DMS79 (cell line): ENCODE data around the gene CAMK2A.
"Not testable (repeated sequence)": the region's sequence is repeated elsewhere in the genome, so short reads cannot be mapped to it uniquely, and the experiment has no call there.

ENCODE experiments used
- DNase-seq: peaks from one replicate; lab custom pipeline; 2025; lab: John Stamatoyannopoulos, UW

The CAMK2A gene

DNA sequence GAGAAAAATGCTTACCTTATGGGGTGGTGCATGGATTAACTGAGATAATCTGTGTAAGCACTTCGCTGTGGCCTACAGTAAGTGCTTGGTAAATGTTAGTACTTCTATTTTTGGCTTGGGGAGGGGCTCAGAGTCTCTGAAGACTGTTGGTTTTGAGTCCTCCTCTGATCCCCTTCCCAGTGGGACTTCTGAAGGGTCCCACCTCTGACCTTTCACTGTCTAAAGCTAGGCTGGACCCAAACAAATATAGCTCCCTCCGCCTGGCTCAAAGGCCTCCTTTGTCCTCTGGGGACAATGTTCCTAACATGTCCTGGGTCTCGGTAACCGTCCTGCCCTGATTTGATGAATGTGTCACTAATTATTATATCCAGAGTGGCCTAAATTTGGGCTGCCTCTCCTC, 34.8 kb downstream of the CAMK2A start:
- no peak for DNase-seq

DNA sequence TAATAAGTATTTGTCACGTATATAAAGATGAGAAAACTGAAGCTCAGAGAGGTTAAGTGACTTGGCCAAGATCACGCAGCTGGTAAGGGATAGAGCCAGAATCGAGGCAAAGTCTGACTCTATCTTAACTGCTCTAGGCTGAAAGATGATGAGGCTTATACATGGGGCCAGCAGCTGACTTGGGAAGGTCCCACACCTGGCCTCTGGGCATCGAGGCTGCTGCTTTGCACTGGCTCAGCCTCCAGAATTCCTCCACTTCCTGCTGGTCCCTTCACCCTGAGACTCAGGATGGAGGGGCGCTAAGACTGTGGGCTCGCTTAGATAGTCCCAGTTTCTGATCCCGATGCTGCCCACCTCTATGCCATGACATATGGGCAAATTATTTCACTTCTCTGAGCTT, 35.2 kb downstream of the CAMK2A start:
- DNase-seq: no peak

DNA sequence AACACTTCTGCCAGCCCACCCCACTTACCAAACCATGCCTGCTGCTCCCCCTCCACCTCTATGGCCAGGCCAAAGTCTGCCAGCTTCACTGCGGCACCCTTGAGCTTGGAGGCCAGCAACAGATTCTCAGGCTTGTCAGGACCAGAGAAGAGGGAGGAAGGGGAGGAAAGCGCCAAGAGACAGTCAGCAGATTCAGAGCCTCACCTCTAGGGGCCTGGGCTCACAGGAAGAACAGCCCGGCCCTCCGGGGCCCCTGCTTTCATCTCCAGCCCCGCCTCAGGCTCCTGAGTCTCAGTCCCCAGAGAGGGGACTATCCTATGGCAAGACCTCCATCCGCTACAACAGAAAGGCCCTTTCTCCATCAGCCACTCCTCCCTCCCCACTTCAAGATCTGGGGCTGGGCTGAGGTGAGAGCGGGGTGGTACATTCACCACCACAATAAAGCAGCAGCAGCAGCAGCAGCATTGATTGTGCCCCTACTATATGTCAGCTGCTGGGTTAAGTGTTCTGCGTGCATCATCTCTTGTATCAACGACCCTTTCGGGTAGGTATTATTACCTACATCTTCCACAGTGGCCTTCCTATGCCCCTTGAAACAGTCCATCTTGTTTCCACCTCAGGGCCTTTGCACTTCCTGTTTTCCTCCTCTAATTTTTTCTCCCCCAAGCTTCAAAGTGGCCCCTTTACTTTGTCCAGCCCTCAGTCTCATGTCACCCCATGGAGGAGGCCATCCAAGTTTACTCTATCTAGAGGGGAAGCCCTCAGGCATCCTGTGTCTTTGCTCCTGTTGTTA, 36.0 kb downstream of the CAMK2A start:
- DNase-seq: no peak

DNA sequence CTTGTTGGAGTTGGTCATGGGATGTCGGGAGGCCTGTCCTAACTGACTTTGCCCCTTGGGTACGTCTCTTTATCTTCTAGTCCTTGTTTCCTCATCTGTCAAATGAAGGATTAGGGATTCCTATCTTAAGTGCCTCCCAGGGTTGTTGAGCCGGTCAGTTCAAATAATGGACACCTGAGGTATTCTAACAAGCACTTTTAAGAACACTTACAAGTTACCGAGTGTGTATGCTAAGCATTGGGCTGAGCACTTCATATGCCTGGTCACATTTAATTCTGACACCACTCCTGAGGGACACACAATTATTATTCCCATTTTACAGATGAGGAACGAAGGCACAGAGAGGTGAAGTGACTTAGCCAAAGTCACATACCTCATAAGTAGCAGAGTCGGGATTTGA, 37.1 kb downstream of the CAMK2A start:
- DNase-seq: no peak

DNA sequence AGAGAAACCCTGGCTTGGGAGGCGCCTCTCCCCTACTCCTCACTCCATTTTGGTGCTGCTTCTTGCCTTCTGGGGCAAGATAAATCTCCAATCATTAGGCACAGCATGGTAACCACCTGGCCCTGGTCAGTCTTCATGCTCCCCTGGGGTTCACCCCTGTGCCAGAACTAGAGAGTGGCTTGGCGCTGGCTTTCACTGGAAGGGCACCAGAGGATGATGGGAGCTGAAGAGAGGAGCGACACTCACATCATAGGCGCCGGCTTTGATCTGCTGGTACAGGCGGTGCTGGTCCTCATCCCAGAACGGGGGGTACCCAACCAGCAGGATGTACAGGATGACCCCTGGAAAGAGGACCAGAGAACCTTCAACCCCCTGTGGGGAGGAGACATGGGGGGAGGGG, 38.1 kb downstream of the CAMK2A start:
- no peak for DNase-seq

DNA sequence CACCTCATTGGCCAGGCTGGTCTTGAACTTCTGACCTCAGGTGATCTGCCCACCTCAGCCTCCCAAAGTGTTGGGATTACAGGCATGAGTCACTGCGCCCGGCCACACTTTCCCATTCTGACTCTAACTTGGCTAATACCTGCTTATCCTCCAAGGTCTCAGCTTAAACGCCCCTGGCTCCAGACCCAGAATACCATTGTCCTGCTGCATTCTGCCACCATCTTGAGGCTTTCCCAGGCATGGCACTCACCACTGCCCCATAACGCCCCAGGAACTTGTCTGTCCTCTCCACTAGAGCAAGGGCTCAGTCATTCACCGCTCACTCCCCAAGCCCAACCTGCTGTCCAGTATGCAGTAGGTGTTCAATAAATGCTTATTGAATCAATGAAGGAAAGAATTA, 39.8 kb downstream of the CAMK2A start:
- DNase-seq: no peak

DNA sequence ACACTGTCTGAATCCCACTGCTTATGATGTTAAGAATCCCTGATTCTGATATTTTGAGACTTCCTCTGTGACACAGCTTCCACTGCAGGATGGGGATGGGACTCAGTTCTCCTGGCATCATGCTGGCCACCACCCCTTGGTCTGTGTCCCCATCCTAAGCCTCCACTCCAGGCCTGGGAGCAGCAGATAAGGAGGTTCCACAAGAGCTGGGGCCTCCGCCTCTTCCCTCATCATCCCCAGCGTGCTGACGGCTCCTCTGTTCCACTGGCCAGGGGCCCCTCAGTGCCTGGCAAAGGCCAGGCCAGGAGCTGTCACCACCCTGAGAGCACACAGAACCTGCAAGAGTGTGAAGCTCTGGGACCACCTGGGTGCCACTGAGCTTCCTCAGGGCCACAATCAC, 40.6 kb downstream of the CAMK2A start:
- no peak for DNase-seq

DNA sequence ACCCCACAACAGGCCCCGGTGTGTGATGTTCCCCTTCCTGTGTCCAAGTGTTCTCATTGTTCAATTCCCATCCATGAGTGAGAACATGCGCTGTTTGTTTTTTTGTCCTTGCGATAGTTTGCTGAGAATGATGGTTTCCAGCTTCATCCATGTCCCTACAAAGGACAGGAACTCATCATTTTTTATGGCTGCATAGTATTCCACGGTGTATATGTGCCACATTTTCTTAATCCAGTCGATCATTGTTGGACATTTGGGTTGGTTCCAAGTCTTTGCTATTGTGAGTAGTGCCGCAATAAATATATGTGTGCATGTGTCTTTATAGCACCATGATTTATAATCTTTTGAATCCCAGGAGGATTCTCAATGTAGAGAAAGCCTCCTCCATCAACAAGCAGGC, 41.1 kb downstream of the CAMK2A start:
- DNase-seq: not testable (repeated sequence)

DNA sequence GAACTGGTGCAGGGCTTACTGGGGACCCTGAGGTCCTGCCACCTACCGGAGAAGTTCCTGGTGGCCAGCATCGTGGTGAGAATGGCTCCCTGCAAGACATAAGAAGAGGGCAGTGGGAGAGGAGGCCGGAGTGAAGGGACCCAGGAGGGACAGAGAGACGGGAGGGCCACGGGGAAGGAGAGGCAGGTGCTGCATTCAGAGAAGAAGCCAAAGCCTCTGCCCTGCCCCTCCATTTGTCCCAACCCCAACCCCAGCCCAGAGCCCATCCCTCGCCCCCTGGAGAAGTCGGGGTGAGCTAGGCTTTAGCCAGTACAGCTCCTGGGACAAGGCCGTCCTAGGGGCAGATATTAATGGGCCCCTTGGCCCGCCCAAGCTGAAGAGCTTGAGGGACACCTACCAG, 41.8 kb downstream of the CAMK2A start:
- no peak for DNase-seq

DNA sequence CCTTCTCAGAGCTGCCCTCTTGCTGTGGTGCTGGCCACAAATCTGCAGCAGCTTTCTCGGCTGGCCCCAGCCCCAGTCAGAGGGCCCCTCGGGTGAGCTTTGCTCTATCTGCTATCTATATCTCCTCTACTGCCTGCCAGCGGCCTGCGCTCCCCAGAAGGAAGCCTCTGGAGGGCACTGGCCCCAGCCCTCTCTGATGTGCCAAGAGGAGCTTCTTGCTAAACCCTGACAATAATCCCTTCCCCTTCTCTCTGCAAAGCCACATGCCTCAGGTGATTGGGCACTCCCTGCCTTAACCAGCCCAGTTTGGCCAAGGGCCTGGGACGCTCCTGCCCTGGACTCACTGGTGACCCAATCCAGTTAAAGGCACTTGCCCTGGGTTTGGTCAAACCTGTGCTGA, 42.7 kb downstream of the CAMK2A start:
- DNase-seq: no peak

DNA sequence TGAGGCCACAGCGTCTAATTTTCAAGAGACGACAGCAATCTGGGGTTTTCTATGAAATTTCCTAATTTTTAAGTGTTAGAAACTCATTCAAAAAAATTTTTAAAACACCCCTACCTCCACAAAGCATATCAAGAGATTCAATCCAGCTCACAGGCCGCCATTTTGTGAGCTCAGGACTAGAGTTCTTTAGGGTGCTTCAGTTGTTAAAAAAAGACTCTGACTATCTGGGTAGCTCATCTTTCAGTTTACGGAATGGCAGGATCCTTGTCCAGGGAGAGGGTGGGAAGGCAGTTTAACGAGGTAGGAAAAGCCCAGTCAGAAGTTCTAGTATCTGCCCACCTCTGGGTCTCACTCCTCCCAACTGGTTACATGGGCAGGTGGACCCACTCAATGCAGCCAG, 43.1 kb downstream of the CAMK2A start:
- no peak for DNase-seq

DNA sequence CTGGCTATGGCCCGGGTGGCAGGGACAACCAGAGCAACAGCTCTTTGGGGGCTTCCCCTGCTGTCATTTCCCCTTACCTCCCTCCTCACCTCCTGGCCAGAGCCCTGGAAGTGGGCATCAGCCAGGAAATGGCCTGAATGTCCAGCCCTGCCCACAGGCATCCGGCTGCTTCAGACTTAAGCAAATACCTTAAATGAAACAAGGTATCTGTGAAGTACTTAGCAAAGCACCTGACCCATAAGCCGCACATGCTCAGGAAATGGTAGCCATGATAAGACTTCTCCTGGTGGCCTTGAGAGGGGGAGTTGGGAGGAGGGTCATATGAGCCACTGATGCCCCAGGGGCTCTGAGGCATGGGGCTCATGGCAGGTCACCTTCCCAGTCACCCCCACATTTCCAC, 43.8 kb downstream of the CAMK2A start:
- DNase-seq: no peak

DNA sequence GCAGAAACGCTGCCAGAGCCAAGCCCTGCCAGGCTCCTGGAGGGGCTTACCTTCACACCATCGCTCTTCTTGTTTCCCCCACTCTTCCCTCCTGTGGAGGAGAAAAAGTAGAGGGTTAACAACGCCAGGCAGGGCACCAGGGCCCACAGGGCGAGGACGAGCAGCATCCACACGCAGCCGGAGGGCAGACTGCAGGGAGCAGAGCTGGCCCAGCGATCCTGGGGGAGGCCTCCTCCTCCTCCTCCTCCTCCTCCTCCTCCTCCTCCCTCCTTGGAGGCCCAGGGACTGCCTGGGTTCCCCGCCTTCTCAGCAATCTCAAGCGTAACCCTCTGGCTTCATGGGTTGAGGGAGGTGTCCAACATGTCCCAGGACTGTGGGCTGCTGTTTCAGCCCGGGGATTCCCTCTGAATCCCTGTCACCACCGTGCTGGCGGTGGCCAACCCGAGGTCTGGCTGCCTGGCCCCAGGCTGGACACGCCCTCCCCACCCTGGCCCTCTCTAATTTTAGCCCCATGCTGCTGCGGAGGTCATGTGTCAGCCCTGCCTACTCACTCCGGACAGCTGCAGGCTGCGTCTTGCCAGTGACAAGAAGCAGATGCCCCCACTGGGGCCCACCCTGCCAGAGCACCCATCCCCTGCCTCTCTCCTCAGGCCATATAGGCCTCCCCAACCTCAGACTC, 44.3 kb downstream of the CAMK2A start:
- no peak for DNase-seq

DNA sequence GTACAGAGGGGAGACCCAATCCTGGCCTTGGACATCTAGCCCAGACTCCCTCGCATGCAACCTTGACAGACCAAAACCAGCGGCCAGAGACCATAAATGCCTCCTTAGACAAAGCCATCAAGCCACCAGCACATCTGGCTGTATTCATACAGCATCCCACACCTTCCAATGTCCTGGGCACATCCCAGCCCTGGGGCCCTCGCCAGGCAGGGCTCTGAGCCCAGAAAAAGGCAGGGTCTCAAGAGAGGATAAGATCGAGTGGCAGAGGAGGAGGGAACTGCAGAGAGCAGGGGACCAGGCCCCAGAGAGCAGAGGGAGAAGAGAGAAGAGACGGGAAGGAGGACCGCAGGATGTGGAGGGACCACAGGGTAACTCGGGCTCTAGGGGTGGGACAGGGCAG, 45.4 kb downstream of the CAMK2A start:
- no peak for DNase-seq

DNA sequence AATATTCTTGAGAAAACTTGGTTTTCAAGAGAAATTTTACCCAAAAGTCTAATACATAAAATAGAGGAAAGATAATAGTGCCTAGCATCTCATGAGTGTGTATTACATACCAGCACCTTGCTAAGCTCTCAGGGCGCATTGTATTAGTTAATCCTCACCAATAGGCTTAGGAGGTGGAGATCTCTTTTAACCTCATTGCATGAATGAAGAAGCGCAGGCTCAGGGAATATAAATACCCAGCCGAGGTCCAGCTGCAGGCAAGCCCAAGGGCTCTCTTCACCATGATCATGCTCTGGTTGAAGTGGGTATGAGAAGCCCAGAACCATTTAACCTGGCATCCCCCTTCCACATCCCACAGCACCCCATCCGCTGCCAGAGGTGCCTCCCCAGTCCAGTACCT, 46.0 kb downstream of the CAMK2A start:
- no peak for DNase-seq

DNA sequence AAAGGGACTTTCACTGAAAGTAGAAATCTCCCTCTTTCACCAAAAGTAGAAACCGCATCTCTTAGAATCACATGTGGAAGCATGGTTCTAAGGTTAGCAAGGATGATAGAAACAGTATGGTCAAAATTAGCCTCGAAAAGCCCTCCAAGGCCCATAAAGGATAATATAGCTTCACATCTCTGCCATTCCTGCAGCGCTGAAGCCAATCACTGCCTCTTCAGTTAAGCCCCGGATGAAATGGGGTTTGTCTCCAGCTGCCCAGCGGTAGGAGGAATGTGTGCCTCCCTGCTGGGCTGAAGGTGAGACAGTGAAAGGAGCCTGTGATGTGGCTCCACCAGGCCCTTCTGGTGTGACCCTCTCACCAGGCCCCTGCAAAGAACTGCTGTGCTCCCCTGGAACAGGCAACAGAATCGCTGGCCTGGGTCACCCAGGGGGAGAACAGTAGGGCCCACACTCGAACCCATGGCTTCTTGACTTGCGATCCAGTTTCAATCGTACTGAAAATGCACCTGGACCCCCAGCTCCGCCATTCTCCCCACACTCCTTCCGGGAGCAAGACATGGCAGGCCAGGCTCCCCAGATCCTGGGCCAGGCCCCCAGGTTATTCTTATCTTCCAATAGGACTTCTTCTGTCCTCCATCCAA, 47.2 kb downstream of the CAMK2A start:
- DNase-seq: no peak

DNA sequence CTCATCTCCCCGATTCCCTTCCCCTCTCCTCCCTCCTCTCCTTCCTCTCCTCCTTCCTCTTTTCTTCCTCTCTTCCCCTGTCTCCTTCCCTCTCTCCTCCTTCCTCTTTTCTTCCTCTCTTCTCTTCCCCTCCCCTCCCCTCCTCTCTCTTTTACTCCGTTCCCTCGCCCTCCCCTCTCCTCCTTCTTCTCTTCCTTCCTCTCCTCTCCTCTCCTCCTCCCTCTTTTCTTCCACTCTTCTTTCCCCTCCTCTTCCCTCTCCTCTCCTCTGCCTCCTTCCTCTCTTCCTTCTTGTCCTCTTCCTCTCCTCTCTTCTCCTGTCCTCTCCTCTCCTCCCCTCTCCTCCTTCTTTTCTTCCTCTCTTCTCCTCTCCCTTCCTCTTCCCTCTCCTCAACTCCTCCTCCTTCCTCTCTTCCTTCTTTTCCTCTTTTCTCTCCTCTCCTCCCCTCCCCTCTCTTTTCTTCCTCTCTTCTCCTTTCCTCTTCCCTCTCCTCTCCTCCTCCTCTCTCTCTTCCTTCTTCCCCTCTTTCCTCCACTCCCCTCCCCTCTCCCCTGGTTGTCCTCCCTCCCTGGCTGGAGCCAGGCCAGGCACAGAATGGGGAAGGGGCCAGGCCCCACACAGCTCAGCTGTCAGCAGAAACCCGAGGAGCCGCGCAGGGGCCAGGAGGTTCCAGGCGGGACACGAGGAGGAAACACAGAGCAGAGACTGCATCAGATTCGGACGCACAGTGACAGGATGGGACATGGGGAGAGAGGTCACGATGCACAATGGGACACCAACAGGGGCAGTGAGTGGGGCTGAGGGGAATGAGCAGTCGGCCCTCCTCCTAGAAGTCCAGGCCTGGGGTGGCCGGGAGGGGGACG, 48.0 kb downstream of the CAMK2A start:
- DNase-seq: no peak

DNA sequence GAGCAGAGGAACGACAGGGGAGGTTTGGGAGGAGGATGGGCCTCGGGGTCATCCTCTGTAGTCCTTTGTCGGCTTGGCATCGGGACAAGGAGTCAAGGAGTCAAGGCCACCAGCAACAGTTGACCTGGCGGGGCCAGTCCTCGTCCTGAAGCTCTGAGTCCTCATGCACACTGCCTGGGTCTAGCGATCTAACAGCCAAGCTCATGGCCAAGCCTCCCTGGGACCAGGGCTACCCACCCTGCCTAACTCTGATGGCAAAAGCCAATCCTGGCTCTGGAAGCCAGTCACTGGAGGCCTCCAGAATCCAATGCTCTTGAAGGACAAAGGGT, 49.8 kb downstream of the CAMK2A start:
- no peak for DNase-seq

DNA sequence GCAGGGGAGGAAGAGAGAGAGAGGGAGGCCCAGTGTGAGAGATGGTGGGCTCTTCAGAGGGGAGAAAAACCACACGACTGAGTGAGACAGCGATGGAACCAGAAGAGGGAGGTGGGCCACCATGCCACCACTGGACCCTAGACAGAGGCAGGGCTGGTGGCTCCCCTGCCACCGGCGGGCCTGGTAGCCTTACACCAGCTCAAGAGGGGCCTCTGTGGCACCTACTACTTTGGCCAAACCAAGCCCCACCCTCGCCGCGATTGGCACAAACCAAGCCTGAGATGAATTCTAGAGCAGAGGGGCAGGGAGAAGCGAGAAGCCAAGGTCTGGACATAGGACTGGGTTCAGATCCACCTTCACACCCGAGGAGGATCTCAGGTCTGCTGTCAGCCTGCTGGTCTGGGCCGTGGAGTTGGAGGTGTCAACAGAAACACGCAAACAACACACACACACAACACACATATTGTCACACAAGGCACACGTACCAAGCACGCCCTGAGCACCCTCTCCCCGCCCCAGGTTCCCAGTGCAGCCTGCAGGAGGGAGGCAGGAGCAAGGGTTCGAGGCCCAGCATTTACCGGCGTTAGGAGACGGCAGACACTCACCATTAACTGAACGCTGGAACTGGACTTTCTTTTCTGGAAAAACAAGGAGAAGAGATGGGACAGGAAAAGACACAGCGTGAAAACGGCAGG, 50.3 kb downstream of the CAMK2A start:
- DNase-seq: no peak

DNA sequence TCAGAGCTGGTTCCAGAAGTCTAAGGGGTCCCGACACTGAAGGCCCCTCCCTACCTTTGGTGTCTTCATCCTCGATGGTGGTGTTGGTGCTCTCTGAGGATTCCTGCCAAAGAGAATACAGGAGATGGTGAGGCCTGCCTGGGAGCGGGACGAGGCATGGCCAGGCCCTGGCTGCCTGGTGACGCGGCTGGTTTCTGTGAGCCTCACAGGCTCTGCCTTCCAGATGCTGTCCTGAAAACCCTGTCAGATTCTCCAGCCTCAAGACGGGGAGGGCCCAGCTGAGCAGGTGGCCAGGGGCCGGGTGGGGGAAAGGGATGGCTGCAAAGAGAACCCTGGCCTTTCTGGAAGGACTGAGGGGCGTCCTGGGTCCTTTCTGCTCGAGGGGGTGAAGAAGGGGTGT, 50.9 kb downstream of the CAMK2A start:
- no peak for DNase-seq

DNA sequence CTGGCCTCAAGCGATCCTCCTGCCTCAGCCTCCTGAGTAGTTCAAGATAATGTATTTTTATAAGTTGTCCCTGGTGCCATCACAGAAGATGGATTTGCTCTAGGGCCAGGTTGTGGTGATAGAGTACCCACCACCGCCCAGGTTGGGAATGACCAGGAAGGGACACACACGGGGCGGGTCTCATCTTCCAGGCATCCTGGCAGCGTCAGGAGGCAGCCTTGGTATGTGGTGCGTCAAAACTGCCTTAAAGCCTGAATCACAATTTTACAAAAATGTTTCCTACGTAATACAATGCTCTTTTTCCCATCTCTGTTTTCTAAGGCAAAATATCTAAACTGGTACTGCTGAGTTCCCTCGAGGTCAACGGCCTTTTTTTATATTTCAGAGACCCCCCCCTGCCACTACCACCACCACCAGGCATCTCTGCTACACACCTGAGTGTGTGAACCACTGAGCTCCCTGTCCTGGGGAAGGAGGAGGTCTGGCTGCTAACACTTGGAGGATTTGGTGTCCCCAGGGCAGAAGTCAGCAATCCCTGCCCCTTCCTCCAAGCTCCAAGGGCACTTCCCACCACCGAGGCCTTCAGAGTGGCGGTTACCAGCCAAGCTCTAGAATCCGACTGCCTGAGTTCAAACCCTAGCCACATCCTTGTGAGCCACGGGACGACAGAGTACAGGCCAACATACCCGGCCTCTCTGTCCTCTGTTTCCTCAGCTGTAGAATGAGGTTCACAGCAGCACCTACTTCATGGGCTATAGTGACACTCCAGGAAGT, 52.4 kb downstream of the CAMK2A start:
- DNase-seq: no peak
